ENCODE measurements around the gene INKA1. TPM values are rescaled to one million over a fixed set of nuclear protein-coding genes. Genes with fewer than 3 reads are reported as not detected.

The INKA1 gene
- total RNA-seq, 1 donor from 2014 or later, result 12.5 TPM

GRCh38 chr3:49841806-49842205, 38.7 kb downstream of the INKA1 start:
- H3K36me3 ChIP-seq, result no peaks in the 10 kb centered on the region
- DNase-seq (ENCODE audit: extremely low spot score in 2 of 2), result no peak
- H3K27me3 ChIP-seq, result no peaks in the 10 kb centered on the region
- no peak for TF ChIP-seq POLR2A (IDR thresholded peaks at IDR 0.05)
- no peak for TF ChIP-seq CTCF (IDR thresholded peaks at IDR 0.05)
- no peak for TF ChIP-seq POLR2AphosphoS5 (IDR thresholded peaks at IDR 0.05; ENCODE audit: insufficient read depth in 1 of 2, low read depth in 1 of 2)
- no peaks in the 10 kb centered on the region for H3K9me3 ChIP-seq
- H3K27ac ChIP-seq, result no peak overlapping the region
- H3K4me1 ChIP-seq, result peaks cover 6% of the 10 kb centered on the region
- H3K4me3 ChIP-seq, result no peak overlapping the region
- intact Hi-C loops (cut with DNase I), result loop anchor here (5.0 to 10.0 kb wide), 2 partner anchors 40 to 117 kb away; partner anchors contain the start of genes GMPPB and INKA1

DNA sequence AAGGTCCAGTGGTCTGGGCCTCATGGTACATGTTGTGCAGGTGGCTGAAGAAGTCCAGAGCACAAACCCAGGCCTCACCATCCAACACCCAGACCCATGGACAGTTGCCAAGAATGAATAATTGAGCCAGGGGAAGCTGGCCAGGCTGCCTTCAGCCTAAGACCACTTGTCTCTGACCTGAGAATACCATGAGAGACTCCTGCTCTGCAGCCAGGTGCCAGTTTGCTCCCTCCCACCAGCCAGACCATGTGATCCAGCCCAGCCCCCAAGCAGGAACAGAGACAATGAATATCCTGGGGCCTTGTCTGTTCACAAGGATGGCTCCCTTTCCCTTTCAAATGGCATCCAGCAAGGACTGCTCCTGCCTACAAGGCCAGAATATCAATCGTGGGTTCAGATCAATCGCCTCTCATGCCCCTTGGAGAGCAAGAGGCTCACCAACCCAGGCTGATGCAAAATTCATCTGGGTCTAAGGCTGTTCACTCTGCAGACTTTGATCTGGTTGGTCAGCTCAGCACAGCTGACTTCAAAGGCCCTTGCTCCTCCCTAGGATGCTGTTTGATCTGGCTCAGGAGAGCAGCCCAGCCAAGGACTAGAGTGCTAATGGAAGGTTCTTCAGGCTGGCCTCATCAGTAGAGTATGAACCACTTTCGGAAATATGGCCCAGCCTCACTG, 39.9 kb downstream of the INKA1 start:
- intact Hi-C loops (cut with DNase I), result loop anchor here (5.0 to 10.0 kb wide), 2 partner anchors 41 to 118 kb away; partner anchors contain the start of genes GMPPB and INKA1
- Histone ChIP-seq H3K27ac (no peak overlapping the region), H3K27me3 (no peaks in the 10 kb centered on the region), H3K36me3 (no peaks in the 10 kb centered on the region), H3K4me3 (no peak overlapping the region), H3K9me3 (no peaks in the 10 kb centered on the region), H3K4me1 (peaks cover 6% of the 10 kb centered on the region)
- no peak for TF ChIP-seq POLR2A (IDR thresholded peaks at IDR 0.05)
- TF ChIP-seq CTCF (IDR thresholded peaks at IDR 0.05), result no peak
- DNase-seq (ENCODE audit: extremely low spot score in 2 of 2), result no peak

GRCh38 chr3:49844464-49845183, 41.6 kb downstream of the INKA1 start:
- TF ChIP-seq POLR2A (IDR thresholded peaks at IDR 0.05), result no peak
- no peak for DNase-seq (ENCODE audit: extremely low spot score in 2 of 2)
- Histone ChIP-seq H3K27me3 (no peaks in the 10 kb centered on the region), H3K9me3 (no peaks in the 10 kb centered on the region), H3K36me3 (no peaks in the 10 kb centered on the region), H3K27ac (no peak overlapping the region), H3K4me1 (peaks cover 2% of the 10 kb centered on the region), H3K4me3 (no peak overlapping the region)
- intact Hi-C loops (cut with DNase I), result loop anchor here (5.0 to 10.0 kb wide), 2 partner anchors 42 to 120 kb away; partner anchors contain the start of genes GMPPB and INKA1

GRCh38 chr3:49845694-49846093, 42.6 kb downstream of the INKA1 start:
- Histone ChIP-seq H3K36me3 (no peaks in the 10 kb centered on the region), H3K4me3 (no peak overlapping the region), H3K4me1 (no peaks in the 10 kb centered on the region), H3K9me3 (no peaks in the 10 kb centered on the region), H3K27ac (no peak overlapping the region), H3K27me3 (no peaks in the 10 kb centered on the region)
- intact Hi-C loops (cut with DNase I), result loop anchor here (10.0 kb wide), 1 partner anchor 121 kb away; the partner anchor contains the start of gene GMPPB
- no peak for DNase-seq (ENCODE audit: extremely low spot score in 2 of 2)
- TF ChIP-seq POLR2A (IDR thresholded peaks at IDR 0.05) (no peak), POLR2AphosphoS5 (IDR thresholded peaks at IDR 0.05; ENCODE audit: insufficient read depth in 1 of 2, low read depth in 1 of 2) (no peak), CTCF (IDR thresholded peaks at IDR 0.05) (no peak)

Small RNA genes lying within 50 kb of the gene (microRNA-seq; reads per million reads assigned to microRNA genes)
- not detected for gene MIR5193 (ENCODE audit: borderline number of aligned reads, borderline replicate concordance)

Small RNA genes lying within 50 kb of the gene (small RNA-seq; reads per million reads assigned to genes)
- not detected for gene COX6CP14

Other genes with a start within 250 kb of the INKA1 start
- 0.74 TPM for gene BSN, start 248.8 kb upstream of the INKA1 start, total RNA-seq
- gene APEH, start 128.9 kb upstream of the INKA1 start, total RNA-seq, result 53.3 TPM
- gene MST1, start 113.8 kb upstream of the INKA1 start, total RNA-seq, result 10.8 TPM
- 25.8 TPM for gene RNF123, start 113.7 kb upstream of the INKA1 start, total RNA-seq
- not detected for gene AMIGO3, start 83.6 kb upstream of the INKA1 start, total RNA-seq
- gene GMPPB, start 79.3 kb upstream of the INKA1 start, total RNA-seq, result 19.9 TPM
- 46.2 TPM for gene IP6K1, start 16.7 kb upstream of the INKA1 start, total RNA-seq
- not detected for gene CDHR4, start 3.4 kb upstream of the INKA1 start, total RNA-seq
- 68.3 TPM for gene UBA7, start 10.7 kb downstream of the INKA1 start, total RNA-seq
- gene TRAIP, start 53.3 kb downstream of the INKA1 start, total RNA-seq, result 17.4 TPM
- not detected for gene CAMKV, start 66.6 kb downstream of the INKA1 start, total RNA-seq
- gene MST1R, start 100.6 kb downstream of the INKA1 start, total RNA-seq, result 38.1 TPM
- 10.6 TPM for gene MON1A, start 126.5 kb downstream of the INKA1 start, total RNA-seq
- 71.5 TPM for gene RBM6, start 136.9 kb downstream of the INKA1 start, total RNA-seq

Data from vagina (tissue), 2 donors.